GM03348 (cell line): ENCODE data around the gene CCDC40.

Experiments used
- DNase-seq: peaks from one replicate; pipeline ENCODE4 v3.0.0; 2012; ENCODE audit warnings: low spot score

Gene CCDC40

DNA sequence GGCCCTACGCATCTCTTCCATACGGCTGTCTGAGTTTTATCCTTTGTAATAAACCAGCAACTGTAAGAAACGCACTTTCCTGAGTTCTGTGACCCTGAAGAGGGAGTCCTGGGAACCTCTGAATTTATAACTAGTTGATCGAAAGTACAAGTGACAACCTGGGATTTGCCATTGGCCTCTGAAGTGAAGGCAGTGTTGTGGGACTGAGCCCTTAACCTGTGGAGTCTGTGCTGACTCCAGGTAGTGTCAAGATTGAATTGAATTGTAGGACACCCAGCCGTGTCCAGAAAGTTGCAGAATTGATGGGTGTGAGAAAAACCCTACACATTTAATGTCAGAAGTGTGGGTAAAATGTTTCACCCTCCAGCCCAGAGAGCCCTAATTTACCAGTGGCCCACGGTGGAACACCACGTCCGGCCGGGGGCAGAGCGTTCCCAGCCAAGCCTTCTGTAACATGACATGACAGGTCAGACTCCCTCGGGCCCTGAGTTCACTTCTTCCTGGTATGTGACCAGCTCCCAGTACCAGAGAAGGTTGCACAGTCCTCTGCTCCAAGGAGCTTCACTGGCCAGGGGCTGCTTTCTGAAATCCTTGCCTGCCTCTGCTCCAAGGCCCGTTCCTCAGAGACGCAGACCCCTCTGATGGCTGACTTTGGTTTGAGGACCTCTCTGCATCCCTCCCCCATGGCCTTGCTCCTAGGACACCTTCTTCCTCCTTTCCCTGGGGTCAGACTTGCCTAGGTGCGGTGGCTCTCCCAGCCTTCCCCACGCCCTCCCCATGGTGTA lies 66.4 kb downstream of the CCDC40 start:
- no peak for DNase-seq

DNA sequence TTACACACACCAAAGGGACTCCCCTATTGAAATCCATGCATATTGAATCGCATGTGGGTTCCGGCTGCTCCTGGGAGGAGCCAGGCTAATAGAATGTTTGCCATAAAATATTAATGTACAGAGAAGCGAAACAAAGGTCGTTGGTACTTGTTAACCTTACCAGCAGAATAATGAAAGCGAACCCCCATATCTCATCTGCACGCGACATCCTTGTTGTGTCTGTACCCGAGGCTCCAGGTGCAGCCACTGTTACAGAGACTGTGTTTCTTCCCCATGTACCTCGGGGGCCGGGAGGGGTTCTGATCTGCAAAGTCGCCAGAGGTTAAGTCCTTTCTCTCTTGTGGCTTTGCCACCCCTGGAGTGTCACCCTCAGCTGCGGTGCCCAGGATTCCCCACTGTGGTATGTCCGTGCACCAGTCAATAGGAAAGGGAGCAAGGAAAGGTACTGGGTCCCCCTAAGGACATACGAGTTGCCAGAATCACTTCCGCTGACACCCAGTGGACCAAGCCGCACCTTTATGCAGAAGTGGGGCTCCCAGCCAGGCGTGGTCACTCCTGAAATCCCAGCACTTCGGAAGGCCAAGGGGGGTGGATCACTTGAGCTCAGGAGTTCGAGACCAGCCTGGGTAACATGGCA lies 67.1 kb downstream of the CCDC40 start:
- DNase-seq, result no peak

DNA sequence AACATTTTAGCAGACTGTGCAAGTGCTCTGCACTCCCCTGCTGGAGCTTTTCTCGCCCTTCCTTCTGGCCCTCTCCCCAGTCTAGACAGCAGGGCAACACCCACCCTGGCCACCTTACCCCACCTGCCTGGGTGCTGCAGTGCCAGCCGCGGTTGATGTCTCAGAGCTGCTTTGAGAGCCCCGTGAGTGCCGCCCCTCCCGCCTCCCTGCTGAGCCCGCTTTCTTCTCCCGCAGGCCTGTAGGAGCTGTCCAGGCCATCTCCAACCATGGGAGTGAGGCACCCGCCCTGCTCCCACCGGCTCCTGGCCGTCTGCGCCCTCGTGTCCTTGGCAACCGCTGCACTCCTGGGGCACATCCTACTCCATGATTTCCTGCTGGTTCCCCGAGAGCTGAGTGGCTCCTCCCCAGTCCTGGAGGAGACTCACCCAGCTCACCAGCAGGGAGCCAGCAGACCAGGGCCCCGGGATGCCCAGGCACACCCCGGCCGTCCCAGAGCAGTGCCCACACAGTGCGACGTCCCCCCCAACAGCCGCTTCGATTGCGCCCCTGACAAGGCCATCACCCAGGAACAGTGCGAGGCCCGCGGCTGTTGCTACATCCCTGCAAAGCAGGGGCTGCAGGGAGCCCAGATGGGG lies 68.0 kb downstream of the CCDC40 start:
- DNase-seq, result no peak

DNA sequence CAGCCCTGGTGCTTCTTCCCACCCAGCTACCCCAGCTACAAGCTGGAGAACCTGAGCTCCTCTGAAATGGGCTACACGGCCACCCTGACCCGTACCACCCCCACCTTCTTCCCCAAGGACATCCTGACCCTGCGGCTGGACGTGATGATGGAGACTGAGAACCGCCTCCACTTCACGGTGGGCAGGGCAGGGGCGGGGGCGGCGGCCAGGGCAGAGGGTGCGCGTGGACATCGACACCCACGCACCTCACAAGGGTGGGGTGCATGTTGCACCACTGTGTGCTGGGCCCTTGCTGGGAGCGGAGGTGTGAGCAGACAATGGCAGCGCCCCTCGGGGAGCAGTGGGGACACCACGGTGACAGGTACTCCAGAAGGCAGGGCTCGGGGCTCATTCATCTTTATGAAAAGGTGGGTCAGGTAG lies 68.5 kb downstream of the CCDC40 start:
- DNase-seq, result no peak

DNA sequence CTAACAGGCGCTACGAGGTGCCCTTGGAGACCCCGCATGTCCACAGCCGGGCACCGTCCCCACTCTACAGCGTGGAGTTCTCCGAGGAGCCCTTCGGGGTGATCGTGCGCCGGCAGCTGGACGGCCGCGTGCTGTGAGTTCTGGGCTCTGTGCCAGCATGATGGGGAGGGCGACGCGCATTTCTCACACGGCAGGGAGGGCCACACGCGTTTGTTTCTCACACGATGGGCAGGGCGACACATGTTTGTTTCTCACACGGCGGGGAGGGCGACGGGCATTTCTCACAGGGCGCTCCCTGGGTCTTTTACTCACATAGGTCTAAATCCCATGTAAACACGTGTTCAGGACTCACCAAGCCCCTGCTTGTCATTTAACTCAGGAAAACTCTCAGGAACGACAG lies 69.3 kb downstream of the CCDC40 start:
- DNase-seq, result no peak

DNA sequence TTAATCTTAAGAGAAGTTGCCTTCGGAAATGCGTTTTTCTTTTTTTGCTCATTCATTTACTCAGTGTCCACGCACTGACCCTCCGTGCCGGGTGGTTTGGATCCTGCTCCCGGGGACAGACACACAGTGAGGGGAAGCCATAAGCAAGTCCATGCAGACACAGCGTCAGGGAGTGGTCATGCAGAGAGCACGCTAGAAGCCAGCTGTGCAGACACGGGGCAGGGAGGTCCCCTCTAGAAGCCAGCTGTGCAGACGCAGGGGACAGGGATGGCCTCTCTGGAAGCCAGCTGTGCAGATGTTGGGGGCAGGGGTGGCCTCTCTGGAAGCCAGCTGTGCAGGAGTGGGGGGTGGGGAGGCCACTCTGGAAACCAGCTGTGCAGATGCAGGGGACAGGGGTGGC lies 69.7 kb downstream of the CCDC40 start:
- DNase-seq, result no peak

DNA sequence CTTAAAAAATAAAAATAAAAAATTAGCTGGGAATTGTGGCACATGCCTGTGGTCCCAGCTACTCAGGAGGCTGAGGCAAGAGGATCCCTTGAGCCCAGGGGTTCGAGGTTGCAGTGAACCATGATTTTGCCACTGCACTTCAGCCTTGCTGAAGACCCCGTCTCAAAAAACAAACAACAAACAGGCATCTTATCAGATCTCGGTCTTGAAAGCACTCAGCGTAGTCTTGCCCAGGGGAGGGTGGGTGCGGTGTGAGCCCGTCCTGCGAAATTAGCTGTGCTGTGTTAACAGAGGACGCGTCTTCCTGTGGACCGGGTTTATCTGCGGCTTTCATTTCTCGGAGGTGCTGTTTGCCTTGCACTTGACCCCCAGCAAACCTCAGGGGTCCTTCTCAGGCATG lies 70.3 kb downstream of the CCDC40 start:
- DNase-seq, result no peak

DNA sequence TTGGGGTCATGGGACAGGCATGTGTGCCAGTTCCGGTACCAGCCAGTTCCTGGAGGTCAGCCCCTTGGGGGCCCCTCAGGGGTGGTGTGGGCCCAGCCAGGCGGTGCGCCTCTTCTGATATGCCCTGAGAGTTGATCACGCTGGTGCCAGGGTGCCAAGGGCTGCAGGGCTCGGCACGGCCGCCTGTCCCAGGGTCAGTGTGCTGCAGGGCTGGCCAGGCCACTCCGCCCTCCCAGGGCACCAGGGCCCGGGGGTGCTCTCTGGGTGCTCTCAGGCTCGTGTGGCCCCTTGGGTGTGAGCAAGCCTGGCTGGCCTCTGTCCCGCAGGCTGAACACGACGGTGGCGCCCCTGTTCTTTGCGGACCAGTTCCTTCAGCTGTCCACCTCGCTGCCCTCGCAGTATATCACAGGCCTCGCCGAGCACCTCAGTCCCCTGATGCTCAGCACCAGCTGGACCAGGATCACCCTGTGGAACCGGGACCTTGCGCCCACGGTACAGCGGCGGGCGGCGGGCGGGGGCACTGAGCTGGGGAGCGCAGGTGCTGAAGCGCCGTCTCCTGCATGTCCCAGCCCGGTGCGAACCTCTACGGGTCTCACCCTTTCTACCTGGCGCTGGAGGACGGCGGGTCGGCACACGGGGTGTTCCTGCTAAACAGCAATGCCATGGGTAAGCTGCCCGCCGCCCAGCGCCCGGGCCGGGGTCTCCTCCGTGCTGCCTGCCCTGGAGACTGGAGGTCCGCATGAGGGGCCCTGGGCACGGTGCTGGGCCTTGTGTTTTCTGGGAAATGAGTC lies 71.0 kb downstream of the CCDC40 start:
- no peak for DNase-seq

DNA sequence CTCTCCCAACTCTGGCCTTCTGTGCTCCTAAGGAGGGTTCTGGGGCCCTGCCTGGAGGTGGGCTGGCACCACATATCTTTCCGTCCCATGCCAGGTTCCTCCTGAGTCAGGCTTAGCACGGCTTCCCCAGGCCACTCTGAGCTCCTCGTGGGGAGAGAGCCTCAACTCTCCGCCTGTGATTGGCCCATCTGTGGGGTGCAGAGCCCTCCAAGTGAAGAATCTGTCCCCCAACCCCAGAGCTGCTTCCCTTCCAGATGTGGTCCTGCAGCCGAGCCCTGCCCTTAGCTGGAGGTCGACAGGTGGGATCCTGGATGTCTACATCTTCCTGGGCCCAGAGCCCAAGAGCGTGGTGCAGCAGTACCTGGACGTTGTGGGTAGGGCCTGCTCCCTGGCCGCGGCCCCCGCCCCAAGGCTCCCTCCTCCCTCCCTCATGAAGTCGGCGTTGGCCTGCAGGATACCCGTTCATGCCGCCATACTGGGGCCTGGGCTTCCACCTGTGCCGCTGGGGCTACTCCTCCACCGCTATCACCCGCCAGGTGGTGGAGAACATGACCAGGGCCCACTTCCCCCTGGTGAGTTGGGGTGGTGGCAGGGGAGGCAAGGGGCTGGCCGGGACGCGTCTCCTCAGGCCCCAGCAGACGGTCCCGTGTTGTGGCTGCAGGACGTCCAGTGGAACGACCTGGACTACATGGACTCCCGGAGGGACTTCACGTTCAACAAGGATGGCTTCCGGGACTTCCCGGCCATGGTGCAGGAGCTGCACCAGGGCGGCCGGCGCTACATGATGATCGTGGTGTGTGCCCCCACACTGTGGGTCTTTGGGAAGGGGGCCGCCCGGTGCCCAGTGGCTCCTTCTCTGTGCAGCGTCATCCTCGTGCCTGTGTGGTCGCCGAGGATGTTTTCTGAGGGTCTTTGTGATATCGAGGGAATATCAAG lies 71.9 kb downstream of the CCDC40 start:
- no peak for DNase-seq

DNA sequence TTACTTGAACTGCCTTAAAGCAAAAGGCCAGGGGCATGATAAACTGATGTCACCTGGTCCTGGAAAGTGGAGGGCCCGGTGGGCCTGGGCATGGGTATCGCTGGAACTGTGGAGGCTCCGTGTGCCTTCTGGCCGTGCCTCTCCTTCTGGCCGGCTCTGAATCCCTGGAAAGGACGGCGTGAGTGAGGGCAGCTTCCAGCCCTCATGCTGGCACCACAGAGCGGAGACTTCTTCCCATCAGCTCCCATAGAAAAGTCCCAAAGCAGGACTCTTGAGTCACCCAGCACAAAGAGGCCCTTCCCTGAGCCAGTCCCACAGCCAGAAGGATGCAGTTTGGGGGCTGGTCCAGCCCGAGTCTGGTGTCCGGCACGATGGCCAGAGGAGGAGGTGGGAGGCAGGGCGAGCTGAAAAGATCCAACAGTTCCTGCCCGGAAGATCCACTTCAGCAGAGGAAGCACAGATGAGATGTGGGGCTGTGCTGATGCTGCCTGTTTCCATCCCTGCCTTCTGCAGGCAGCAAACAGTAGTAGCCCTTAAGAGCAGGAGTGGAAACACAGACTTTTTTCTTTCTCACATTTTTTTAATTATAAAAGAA lies 72.7 kb downstream of the CCDC40 start:
- DNase-seq, result no peak

DNA sequence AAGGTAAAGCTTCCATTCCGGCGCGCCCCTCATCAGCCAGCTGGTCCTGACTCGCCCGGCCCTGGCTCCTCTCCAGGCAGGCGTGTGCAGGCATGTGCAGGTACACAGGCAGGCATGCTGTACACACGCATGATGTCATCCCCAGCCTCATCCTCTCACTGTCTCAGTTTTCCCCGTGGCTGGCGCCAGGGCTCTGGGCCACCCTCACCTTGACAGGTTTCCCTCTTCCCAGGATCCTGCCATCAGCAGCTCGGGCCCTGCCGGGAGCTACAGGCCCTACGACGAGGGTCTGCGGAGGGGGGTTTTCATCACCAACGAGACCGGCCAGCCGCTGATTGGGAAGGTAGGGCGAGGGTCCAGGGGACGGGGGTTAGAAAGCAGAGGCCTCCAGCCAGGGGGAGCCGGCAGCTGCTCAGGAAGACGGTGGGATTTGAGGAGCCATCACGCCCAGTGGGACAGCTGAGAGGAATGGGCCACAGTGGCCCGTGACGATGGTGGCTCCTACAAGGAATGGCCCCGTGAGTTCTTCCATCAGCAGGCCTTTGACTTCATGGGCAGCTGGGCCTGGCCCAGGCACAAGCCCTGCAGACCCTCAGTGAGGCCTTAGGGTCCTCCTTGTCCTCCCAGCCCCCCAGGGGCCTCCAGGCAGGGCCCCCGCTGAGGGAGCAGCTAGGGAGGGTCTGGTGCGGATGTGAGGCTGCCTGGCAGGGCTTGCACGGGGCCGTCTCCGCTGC lies 73.4 kb downstream of the CCDC40 start:
- no peak for DNase-seq

DNA sequence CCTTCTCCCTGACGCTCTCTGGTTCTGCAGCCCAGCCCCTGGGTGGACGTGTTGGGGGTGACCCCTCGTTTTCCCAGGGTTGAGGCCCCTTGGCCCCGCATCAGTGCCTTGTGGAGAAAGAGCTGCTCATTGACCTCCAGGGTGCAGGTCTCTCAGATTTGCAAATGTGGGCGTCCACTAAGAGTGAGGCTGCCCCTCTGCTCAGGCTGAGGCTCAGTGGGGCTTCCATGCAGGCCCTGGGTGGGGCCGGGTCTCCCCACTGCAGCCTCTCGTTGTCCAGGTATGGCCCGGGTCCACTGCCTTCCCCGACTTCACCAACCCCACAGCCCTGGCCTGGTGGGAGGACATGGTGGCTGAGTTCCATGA lies 74.0 kb downstream of the CCDC40 start:
- no peak for DNase-seq

DNA sequence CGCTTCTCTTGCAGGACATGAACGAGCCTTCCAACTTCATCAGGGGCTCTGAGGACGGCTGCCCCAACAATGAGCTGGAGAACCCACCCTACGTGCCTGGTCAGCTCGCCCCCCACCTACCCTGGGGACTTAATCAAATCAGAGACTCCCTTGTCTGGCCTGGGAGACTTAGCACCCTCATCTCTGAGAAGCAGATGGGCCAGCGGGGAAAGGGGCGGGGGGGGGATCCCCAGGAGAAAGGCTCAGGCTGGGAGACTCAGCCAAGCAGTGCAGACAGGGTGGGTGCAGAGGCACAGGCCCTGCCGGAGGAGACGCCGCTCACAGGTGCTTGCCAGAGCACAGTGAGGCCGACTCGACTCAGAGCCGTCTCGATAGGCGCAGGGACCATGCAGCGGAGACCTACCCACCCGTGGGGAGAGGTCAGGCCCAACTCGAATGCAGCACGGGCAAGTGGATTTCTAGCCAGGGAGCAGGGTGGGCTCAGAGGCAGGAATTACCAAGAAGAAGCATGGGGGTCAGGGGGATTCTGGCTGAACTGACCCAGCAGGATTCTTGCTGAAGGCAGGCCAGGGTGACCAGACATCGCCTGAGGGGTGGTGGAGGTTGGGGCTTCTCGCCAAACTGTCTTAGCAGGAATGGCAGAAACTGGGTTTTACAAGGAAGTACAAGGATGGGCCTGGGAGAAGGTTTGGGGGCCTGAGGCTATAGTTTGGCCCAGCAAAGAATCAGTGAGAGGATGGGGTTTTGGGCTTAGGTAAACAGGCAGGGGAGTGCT lies 74.7 kb downstream of the CCDC40 start:
- no peak for DNase-seq

DNA sequence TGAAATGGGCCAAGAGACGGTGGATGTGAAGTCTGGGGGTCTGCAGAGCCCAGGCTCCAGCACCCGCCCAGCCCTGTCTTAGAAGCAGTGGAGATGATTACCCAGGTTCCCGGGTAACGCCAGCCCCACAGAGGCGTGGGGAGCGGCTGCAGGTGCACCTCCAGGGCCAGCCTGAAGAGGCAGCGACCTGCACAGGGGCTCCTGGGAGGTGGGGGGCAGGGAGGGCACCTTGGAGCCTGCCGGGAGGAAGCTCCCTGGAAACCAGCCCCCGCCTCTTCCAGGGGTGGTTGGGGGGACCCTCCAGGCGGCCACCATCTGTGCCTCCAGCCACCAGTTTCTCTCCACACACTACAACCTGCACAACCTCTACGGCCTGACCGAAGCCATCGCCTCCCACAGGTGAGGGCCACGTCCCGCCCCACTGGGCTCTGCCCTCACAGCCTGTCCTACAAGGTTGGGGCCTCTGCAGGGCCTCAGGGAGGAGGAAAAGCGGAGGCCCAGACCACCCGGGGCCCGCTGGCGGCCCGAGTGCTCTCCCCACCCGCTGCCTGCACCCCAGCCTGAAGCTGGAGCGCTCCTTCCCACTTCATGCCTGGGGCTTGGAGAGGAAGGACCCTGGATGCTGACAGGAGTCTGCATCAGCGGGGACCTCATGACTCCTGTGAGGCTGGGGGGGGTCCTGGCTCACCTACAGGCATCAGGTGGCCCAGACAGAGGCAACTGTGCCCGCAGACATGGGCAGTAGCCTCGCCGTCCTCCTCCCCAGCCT lies 75.4 kb downstream of the CCDC40 start:
- no peak for DNase-seq

DNA sequence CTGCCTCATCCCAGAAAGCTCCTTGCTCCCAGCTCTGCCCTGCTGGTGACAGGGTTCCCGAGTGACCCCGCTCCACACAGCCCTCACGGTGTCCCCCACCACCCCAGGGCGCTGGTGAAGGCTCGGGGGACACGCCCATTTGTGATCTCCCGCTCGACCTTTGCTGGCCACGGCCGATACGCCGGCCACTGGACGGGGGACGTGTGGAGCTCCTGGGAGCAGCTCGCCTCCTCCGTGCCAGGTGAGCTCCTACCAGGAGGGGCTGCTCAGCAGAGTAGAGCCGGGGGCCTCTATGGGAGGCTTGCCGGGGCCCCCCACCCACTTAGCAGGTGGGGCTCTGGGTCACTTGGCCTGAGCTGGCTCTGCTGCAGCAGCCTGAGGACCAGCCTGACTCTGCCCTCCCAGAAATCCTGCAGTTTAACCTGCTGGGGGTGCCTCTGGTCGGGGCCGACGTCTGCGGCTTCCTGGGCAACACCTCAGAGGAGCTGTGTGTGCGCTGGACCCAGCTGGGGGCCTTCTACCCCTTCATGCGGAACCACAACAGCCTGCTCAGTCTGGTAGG lies 76.1 kb downstream of the CCDC40 start:
- no peak for DNase-seq

DNA sequence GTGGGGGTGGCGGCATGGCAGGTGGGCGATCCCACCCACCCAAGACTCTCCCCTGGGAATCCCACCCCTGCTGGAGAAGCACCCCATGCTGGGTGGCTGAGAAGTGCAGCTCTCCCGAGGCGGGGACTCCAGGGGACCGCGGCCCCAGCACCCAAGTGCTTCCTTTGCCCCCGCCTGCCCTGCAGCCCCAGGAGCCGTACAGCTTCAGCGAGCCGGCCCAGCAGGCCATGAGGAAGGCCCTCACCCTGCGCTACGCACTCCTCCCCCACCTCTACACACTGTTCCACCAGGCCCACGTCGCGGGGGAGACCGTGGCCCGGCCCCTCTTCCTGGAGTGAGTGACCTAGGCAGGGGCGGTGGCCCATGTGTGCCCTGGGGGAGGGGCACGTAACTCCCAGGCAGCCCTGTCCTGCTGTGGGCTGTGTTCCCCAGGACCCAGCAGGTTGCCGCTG lies 76.6 kb downstream of the CCDC40 start:
- no peak for DNase-seq

DNA sequence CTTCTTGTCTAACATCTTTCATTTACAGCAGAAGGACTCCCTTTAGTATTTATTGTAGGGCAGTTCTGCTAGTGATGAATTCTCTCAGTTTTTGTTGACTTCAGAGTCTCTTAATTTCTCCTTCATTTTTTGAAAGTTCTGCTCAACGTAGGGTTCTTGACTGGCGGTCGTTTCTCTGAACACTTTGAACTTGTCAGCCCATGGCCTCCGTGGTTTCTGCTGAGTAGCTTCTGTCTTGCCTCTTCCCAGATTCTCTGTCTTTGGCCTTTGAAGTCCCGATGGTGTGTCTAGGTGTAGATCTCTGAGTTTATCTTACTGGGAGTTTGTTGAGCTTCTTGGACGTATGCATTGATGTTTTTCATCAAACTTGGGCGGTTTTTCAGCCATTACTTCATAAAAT lies 78.3 kb downstream of the CCDC40 start:
- DNase-seq, result no peak

DNA sequence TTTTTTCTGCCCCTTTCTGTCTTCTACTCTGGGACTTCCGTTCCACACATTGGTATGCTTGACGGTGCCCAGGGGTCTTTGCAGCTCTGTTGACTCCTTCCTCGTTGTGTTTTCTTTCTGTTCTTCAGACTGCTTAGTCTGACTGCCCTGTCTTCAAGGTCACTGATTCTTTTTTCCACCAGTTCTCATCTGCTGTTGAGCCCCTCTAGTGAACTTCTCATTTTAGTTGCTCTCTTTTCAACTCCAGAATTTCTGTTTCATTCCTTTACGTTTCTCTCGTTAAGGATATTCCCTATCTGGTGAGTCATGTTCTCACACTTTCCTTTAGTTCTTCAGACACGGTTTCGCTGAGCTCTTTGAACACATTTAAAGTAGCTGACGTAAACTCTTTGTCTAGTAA lies 78.7 kb downstream of the CCDC40 start:
- DNase-seq, result no peak
